Liver (tissue), 9 donors: Measurements from ENCODE around the gene ZYX. TPM values are rescaled to one million over a fixed set of nuclear protein-coding genes. Genes with fewer than 3 reads are reported as not detected.

Source experiments
- DNase-seq: peaks from one replicate; pipeline ENCODE4 v3.0.0-alpha.2; 2017; ENCODE audit warnings: low spot score
- H3K27ac ChIP-seq, 2 donors: one replicate each; pipeline ENCODE4 v1.7.0; 2013; ENCODE audit warnings: inconsistent platforms in 2 of 2, low read length in 2 of 2, control low read depth in 1 of 2, low read depth in 1 of 2, mild to moderate bottlenecking in 1 of 2
- H3K27me3 ChIP-seq, 4 donors: one replicate each; pipeline versions ENCODE4 v1.6.1 to v1.7.0; 2013; ENCODE audit warnings: low read length in 3 of 4, inconsistent platforms in 1 of 4, mild to moderate bottlenecking in 1 of 4, moderate library complexity in 1 of 4; ENCODE audit not compliant: control insufficient read depth in 4 of 4, insufficient read depth in 4 of 4
- H3K36me3 ChIP-seq, 4 donors: one replicate each; pipeline versions ENCODE4 v1.6.1 to v1.7.0; 2013; ENCODE audit warnings: low read length in 3 of 4, mild to moderate bottlenecking in 3 of 4, low read depth in 1 of 4, moderate library complexity in 1 of 4; ENCODE audit not compliant: control insufficient read depth in 4 of 4, insufficient read depth in 3 of 4
- H3K4me1 ChIP-seq, 4 donors: one replicate each; pipeline versions ENCODE4 v1.6.1 to v1.7.0; 2013; ENCODE audit warnings: low read length in 3 of 4, mild to moderate bottlenecking in 3 of 4, moderate library complexity in 1 of 4; ENCODE audit not compliant: control insufficient read depth in 4 of 4, insufficient read depth in 4 of 4
- H3K4me3 ChIP-seq, 3 donors: one replicate each; pipeline versions ENCODE4 v1.6.1 to v1.7.0; 2013; ENCODE audit warnings: low read length in 3 of 3, control low read depth in 1 of 3, low read depth in 1 of 3, mild to moderate bottlenecking in 1 of 3
- H3K9ac ChIP-seq, 2 donors: one replicate each; pipeline ENCODE4 v1.7.0; 2013; ENCODE audit warnings: low read length in 2 of 2, mild to moderate bottlenecking in 2 of 2, moderate library complexity in 2 of 2, control low read depth in 1 of 2, low read depth in 1 of 2
- H3K9me3 ChIP-seq, 4 donors: one replicate each; pipeline versions ENCODE4 v1.6.1 to v1.7.0; 2013; ENCODE audit warnings: low read length in 3 of 4; ENCODE audit not compliant: control insufficient read depth in 4 of 4
- ATF3 ChIP-seq: IDR thresholded peaks from 2 replicates; pipeline ENCODE4 v1.6.1; 2016; ENCODE audit warnings: antibody characterized with exemption
- EGR1 ChIP-seq, 2 donors: IDR thresholded peaks; 2 replicates each; pipeline ENCODE4 v1.6.1; 2016 to 2018; ENCODE audit warnings: antibody characterized with exemption in 2 of 2, low read depth in 2 of 2
- GABPA ChIP-seq, 2 donors: IDR thresholded peaks in 1 of 2; conservative IDR thresholded peaks in 1 of 2; 2 replicates each; pipeline ENCODE4 v1.6.1; 2016; ENCODE audit warnings: antibody characterized with exemption in 2 of 2, mild to moderate bottlenecking in 1 of 2, moderate library complexity in 1 of 2
- HNF4G ChIP-seq: IDR thresholded peaks from 2 replicates; pipeline ENCODE4 v1.6.1; 2016; ENCODE audit warnings: antibody characterized with exemption
- JUND ChIP-seq, 2 donors: IDR thresholded peaks; 2 replicates each; pipeline ENCODE4 v1.6.1; 2016; ENCODE audit warnings: antibody characterized with exemption in 2 of 2
- MAX ChIP-seq: IDR thresholded peaks from 2 replicates; pipeline ENCODE4 v1.6.1; 2016; ENCODE audit warnings: antibody characterized with exemption
- NR2F2 ChIP-seq: IDR thresholded peaks from 2 replicates; pipeline ENCODE4 v1.6.1; 2016; ENCODE audit warnings: antibody characterized with exemption
- SP1 ChIP-seq: IDR thresholded peaks from 2 replicates; pipeline ENCODE4 v1.6.1; 2018; ENCODE audit warnings: antibody characterized with exemption, mild to moderate bottlenecking
- TAF1 ChIP-seq: conservative IDR thresholded peaks from 2 replicates; pipeline ENCODE4 v1.6.1; 2016; ENCODE audit warnings: antibody characterized with exemption, mild to moderate bottlenecking
- YY1 ChIP-seq: IDR thresholded peaks from 2 replicates; pipeline ENCODE4 v1.6.1; 2016; ENCODE audit warnings: antibody characterized with exemption, mild to moderate bottlenecking
- ZBTB33 ChIP-seq: IDR thresholded peaks from 2 replicates; pipeline ENCODE4 v1.6.1; 2016; ENCODE audit warnings: antibody characterized with exemption
- whole genome bisulfite sequencing: extraction: QIAGEN DNeasy Blood & Tissue Kit; methylation state at CpG from one replicate; pipeline ENCODE4 v1.1.7; 2013; 5-methylcytosine and 5-hydroxymethylcytosine counted together
- polyA plus RNA-seq, 2 donors: library from polyadenylated mRNA; stranded (reverse) in 1 of 2; unstranded in 1 of 2; fragments of 200-250 nt in 1 of 2; fragments of >200 nt in 1 of 2; fragmentation: Nextera tagmentation in 1 of 2; extraction: Ambion mirVana in 1 of 2; gene quantifications; one replicate each; pipeline versions ENCODE4 v1.2.1 to v1.2.3, GENCODE V29; 2013 to 2015
- total RNA-seq, 2 donors: library from RNA; depleted of rRNA; stranded (reverse); fragments of >200 nt; gene quantifications; one replicate each; pipeline ENCODE4 v1.2.3, GENCODE V29; 2014
- TF ChIP-seq, protein P1 (sequence below): fragments of 150-350 bp; IDR thresholded peaks from 2 replicates; pipeline ENCODE4 v1.5.1; 2017; ENCODE audit warnings: improper control_type of control experiment, low read depth, low read length; ENCODE audit not compliant: missing input control
- donor health status: healthy.
- donor health status: healthy.
- donor health status: healthy.
- donor health status: healthy.
- donor health status: healthy.

ZYX gene
- total and polyA plus RNA-seq, 4 donors = 15.4 to 49.7 (median 16.5) TPM

GRCh38 chr7:143374561-143374960, 6.6 kb upstream of the ZYX start:
- H3K27ac ChIP-seq = no peak overlapping the region
- DNase-seq = no peak
- H3K9ac ChIP-seq = no peak overlapping the region
- no peaks in the 10 kb centered on the region for H3K9me3 ChIP-seq
- H3K4me1 ChIP-seq = peaks cover 0 to 12% (median 6%) of the 10 kb centered on the region in 4 donors
- TF ChIP-seq NR2F2 (no peak), GABPA (IDR thresholded peaks at IDR 0.05 in 1 of 2, conservative IDR thresholded peaks at IDR 0.05 in 1 of 2) (no peak), SP1 (no peak), HNF4G (no peak), JUND (IDR thresholded peaks at IDR 0.05) (no peak), YY1 (no peak), TAF1 (no peak), EGR1 (IDR thresholded peaks at IDR 0.05; ENCODE audit: low read depth in 2 of 2) (no peak), ATF3 (no peak)
- TF ChIP-seq, protein P1, sequence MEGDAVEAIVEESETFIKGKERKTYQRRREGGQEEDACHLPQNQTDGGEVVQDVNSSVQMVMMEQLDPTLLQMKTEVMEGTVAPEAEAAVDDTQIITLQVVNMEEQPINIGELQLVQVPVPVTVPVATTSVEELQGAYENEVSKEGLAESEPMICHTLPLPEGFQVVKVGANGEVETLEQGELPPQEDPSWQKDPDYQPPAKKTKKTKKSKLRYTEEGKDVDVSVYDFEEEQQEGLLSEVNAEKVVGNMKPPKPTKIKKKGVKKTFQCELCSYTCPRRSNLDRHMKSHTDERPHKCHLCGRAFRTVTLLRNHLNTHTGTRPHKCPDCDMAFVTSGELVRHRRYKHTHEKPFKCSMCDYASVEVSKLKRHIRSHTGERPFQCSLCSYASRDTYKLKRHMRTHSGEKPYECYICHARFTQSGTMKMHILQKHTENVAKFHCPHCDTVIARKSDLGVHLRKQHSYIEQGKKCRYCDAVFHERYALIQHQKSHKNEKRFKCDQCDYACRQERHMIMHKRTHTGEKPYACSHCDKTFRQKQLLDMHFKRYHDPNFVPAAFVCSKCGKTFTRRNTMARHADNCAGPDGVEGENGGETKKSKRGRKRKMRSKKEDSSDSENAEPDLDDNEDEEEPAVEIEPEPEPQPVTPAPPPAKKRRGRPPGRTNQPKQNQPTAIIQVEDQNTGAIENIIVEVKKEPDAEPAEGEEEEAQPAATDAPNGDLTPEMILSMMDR = no peak
- H3K4me3 ChIP-seq = no peak overlapping the region
- no peaks in the 10 kb centered on the region for H3K36me3 ChIP-seq
- H3K27me3 ChIP-seq = no peaks in the 10 kb centered on the region
- 86% methylated on average over 5 of the region's 5 CpGs for WGBS

DNA sequence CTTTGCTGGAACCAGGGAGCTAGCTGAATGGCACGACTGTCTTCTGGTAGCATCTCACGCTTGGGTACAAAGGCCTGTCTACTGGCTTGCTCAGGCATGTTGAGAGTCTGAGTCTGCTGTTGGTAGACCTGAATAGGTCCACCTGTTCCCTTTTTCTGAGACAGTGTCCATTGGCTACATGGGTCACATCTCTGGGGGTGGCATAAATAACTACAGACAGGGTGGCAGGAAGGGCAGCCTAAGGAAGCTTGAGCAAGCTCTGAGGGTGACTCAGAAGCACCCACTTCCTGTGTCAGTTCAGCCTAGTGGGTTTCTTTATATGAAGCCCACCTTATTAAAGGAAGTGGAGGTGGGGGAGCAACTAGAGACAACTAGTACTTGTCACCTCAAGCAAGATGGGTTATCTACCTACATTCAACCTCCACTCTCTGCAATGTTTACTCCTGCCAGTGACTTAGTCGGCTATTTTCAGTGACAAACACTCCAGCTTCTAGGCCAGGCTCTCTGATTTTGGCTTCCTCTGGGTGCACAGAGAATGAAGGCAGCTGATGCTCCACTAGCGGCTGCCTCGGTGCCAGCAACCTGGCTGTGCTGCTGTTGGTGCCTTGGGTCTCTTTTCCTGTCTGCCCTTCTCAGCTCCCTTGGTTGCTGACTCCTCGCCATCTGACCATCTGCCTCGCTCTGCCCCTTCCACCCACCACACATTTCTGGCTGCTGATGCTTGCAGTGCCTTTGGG, 5.7 kb upstream of the ZYX start:
- Histone ChIP-seq H3K27ac (peak overlapping the region in 1 of 2 donors; percentile 56), H3K27me3 (no peaks in the 10 kb centered on the region), H3K36me3 (no peaks in the 10 kb centered on the region), H3K4me3 (no peak overlapping the region), H3K9me3 (no peaks in the 10 kb centered on the region), H3K9ac (no peak overlapping the region), H3K4me1 (peaks cover 3 to 11% (median 7%) of the 10 kb centered on the region in 4 donors)
- DNase-seq = no peak
- no peak for TF ChIP-seq HNF4G
- 80% methylated on average over 7 of the region's 7 CpGs for WGBS

- H3K4me1 ChIP-seq = peaks cover 3 to 11% (median 7%) of the 10 kb centered on the region in 4 donors
- no peaks in the 10 kb centered on the region for H3K27me3 ChIP-seq
- no peak for TF ChIP-seq JUND (IDR thresholded peaks at IDR 0.05)
- no peak for TF ChIP-seq ATF3
- TF ChIP-seq, protein P1 = no peak
- no peak for TF ChIP-seq ZBTB33
- no peak for TF ChIP-seq MAX
- 87% methylated on average over 5 of the region's 5 CpGs for WGBS
- no peak overlapping the region for H3K9ac ChIP-seq
- no peaks in the 10 kb centered on the region for H3K9me3 ChIP-seq
- no peak overlapping the region for H3K27ac ChIP-seq
- no peak overlapping the region for H3K4me3 ChIP-seq
- H3K36me3 ChIP-seq = no peaks in the 10 kb centered on the region
- DNase-seq = no peak
Measured at GRCh38 chr7:143376396-143376795, 4.7 kb upstream of the ZYX start.
